H1 (cell line): ENCODE results near the gene RASSF4. TPM values are rescaled to one million over a fixed set of nuclear protein-coding genes. Genes with fewer than 3 reads are reported as not detected.

Experiments used
- CTCF ChIA-PET: fragments of 300-600 bp; sonication (Branson Sonifier 250); formaldehyde crosslinking; loops from one replicate; lab custom pipeline; 2021; ENCODE audit not compliant: partially characterized antibody; lab: Charles Lee
- POLR2A ChIA-PET: fragments of 300-600 bp; sonication (Branson Sonifier 250); formaldehyde crosslinking; loops from one replicate; lab custom pipeline; 2021; ENCODE audit warnings: inconsistent platforms; ENCODE audit not compliant: partially characterized antibody; lab: Charles Lee
- DNase-seq, 2 experiments: peaks; one replicate each; pipeline versions ENCODE4 v3.0.0 to v3.0.0-alpha.2; 2010 to 2022; ENCODE audit warnings: low spot score in 2 of 2, low read depth in 1 of 2, mixed read lengths in 1 of 2
- FAIRE-seq: peaks from 2 replicates; lab custom pipeline; 2011; peaks lifted over from hg19 to GRCh38; lab: Jason Lieb, UNC
- H2AFZ ChIP-seq: 2 replicates; pipeline ENCODE4 v1.8.1; 2012; ENCODE audit warnings: low read length, inconsistent platforms
- H2AK5ac ChIP-seq: 2 replicates; pipeline ENCODE4 v1.6.1; 2013; ENCODE audit warnings: low read depth, low read length
- H2BK120ac ChIP-seq: replicated peaks from 2 replicates; pipeline ENCODE3; 2013; ENCODE audit warnings: low read depth, low read length, inconsistent platforms
- H2BK12ac ChIP-seq: 2 replicates; pipeline ENCODE4 v1.6.1; 2013; ENCODE audit warnings: low read depth, low read length
- H2BK15ac ChIP-seq: 2 replicates; pipeline ENCODE4 v1.6.1; 2013; ENCODE audit warnings: low read length
- H2BK20ac ChIP-seq: 2 replicates; pipeline ENCODE4 v1.6.1; 2013; ENCODE audit warnings: low read length
- H2BK5ac ChIP-seq: 2 replicates; pipeline ENCODE4 v1.6.1; 2013; ENCODE audit warnings: low read depth, low read length
- H3K14ac ChIP-seq: 2 replicates; pipeline ENCODE4 v1.6.1; 2013; ENCODE audit warnings: inconsistent platforms; ENCODE audit not compliant: insufficient read length
- H3K18ac ChIP-seq: 2 replicates; pipeline ENCODE4 v1.6.1; 2013; ENCODE audit warnings: low read length; ENCODE audit errors: extremely low read depth
- H3K23ac ChIP-seq: 2 replicates; pipeline ENCODE4 v1.6.1; 2013; ENCODE audit warnings: inconsistent platforms; ENCODE audit not compliant: insufficient read length
- H3K23me2 ChIP-seq: 2 replicates; pipeline ENCODE4 v1.6.1; 2013; ENCODE audit warnings: low read depth, low read length
- H3K27ac ChIP-seq: 2 replicates; pipeline ENCODE4 v1.6.1; 2011; ENCODE audit warnings: low read depth, low read length, inconsistent platforms
- H3K27me3 ChIP-seq, 4 experiments: replicated peaks in 1 of 4; 1 replicate in 1 of 4; 2 replicates in 3 of 4; pipeline versions ENCODE4 v1.6.1 to v1.8.1; 2011 to 2013; ENCODE audit warnings: low read length in 3 of 4, mild to moderate bottlenecking in 3 of 4, inconsistent platforms in 2 of 4, mixed read lengths in 2 of 4, moderate library complexity in 1 of 4; ENCODE audit not compliant: control insufficient read depth in 3 of 4, insufficient read depth in 3 of 4; ENCODE audit errors: extremely low read depth in 1 of 4
- H3K36me3 ChIP-seq, 4 experiments: 2 replicates each; pipeline versions ENCODE4 v1.6.1 to v1.8.1; 2011 to 2013; ENCODE audit warnings: mild to moderate bottlenecking in 4 of 4, low read length in 3 of 4, moderate library complexity in 2 of 4, control low read depth in 1 of 4, inconsistent platforms in 1 of 4; ENCODE audit not compliant: insufficient read depth in 4 of 4, control insufficient read depth in 2 of 4
- H3K4ac ChIP-seq: replicated peaks from 2 replicates; pipeline ENCODE3; 2013; ENCODE audit warnings: low read length, low read depth, mixed read lengths, inconsistent platforms; ENCODE audit not compliant: insufficient read length
- H3K4me1 ChIP-seq, 4 experiments: replicated peaks in 1 of 4; 1 replicate in 1 of 4; 2 replicates in 3 of 4; pipeline versions ENCODE4 v1.6.1 to v1.8.1; 2011 to 2013; ENCODE audit warnings: low read length in 3 of 4, inconsistent platforms in 2 of 4, mixed read lengths in 1 of 4; ENCODE audit not compliant: insufficient read depth in 4 of 4, control insufficient read depth in 3 of 4
- H3K4me2 ChIP-seq, 2 experiments: 2 replicates each; pipeline versions ENCODE4 v1.6.1 to v1.8.1; 2011 to 2013; ENCODE audit warnings: low read depth in 2 of 2, low read length in 2 of 2, control low read depth in 1 of 2, inconsistent platforms in 1 of 2, mild to moderate bottlenecking in 1 of 2; ENCODE audit not compliant: insufficient read depth in 1 of 2
- H3K4me3 ChIP-seq, 4 experiments: fragments of 200-600, 300-600 bp in 1 of 4; sonication (generic), shearing (Covaris generic), sonication (Bioruptor Twin) in 1 of 4; 2 replicates each; pipeline versions ENCODE4 v1.5.1 to v1.8.1; 2011 to 2016; ENCODE audit warnings: low read length in 4 of 4, low read depth in 3 of 4, control low read depth in 2 of 4, inconsistent platforms in 2 of 4, mild to moderate bottlenecking in 2 of 4, mixed read lengths in 1 of 4, moderate library complexity in 1 of 4; ENCODE audit not compliant: insufficient read depth in 2 of 4; ENCODE audit errors: extremely low read depth in 1 of 4
- H3K56ac ChIP-seq: replicated peaks from 2 replicates; pipeline ENCODE3; 2013; ENCODE audit warnings: low read depth, mild to moderate bottlenecking, mixed read lengths, low read length, inconsistent platforms; ENCODE audit not compliant: insufficient read length
- H3K79me1 ChIP-seq: 2 replicates; pipeline ENCODE4 v1.6.1; 2013; ENCODE audit warnings: low read depth, low read length, control low read depth
- H3K79me2 ChIP-seq, 2 experiments: 2 replicates each; pipeline versions ENCODE4 v1.6.1 to v1.8.1; 2012 to 2013; ENCODE audit warnings: low read length in 2 of 2, mild to moderate bottlenecking in 2 of 2, inconsistent platforms in 1 of 2; ENCODE audit not compliant: insufficient read depth in 2 of 2, control insufficient read depth in 1 of 2
- H3K9ac ChIP-seq, 4 experiments: replicated peaks in 1 of 4; 1 replicate in 1 of 4; 2 replicates in 3 of 4; pipeline versions ENCODE4 v1.6.1 to v1.8.1; 2011 to 2013; ENCODE audit warnings: low read depth in 3 of 4, low read length in 3 of 4, control low read depth in 2 of 4, mild to moderate bottlenecking in 2 of 4, moderate library complexity in 2 of 4, inconsistent platforms in 1 of 4; ENCODE audit errors: extremely low read depth in 1 of 4
- H3K9me3 ChIP-seq, 2 experiments: 2 replicates each; pipeline versions ENCODE4 v1.6.1 to v1.8.1; 2012 to 2013; ENCODE audit warnings: mild to moderate bottlenecking in 2 of 2, moderate library complexity in 2 of 2, control low read depth in 1 of 2, inconsistent platforms in 1 of 2, low read depth in 1 of 2, low read length in 1 of 2, mixed read lengths in 1 of 2; ENCODE audit not compliant: insufficient read depth in 2 of 2
- H4K20me1 ChIP-seq, 2 experiments: replicated peaks in 1 of 2; 2 replicates each; pipeline versions ENCODE3 to v1.8.1; 2011 to 2013; ENCODE audit warnings: inconsistent platforms in 2 of 2, low read length in 2 of 2, mild to moderate bottlenecking in 1 of 2; ENCODE audit not compliant: insufficient read depth in 2 of 2, control insufficient read depth in 1 of 2
- H4K5ac ChIP-seq: 2 replicates; pipeline ENCODE4 v1.6.1; 2013; ENCODE audit warnings: low read length, low read depth, mixed read lengths, inconsistent platforms; ENCODE audit not compliant: insufficient read length
- H4K8ac ChIP-seq: 2 replicates; pipeline ENCODE4 v1.8.0; 2013; ENCODE audit warnings: mild to moderate bottlenecking, moderate library complexity, low read length, inconsistent platforms; ENCODE audit not compliant: insufficient read depth; ENCODE audit errors: extremely low read depth
- H4K91ac ChIP-seq: replicated peaks from 2 replicates; pipeline ENCODE3; 2013; ENCODE audit warnings: low read length, mixed read lengths, inconsistent platforms; ENCODE audit not compliant: insufficient read length
- SIN3A ChIP-seq, 2 experiments: IDR thresholded peaks in 1 of 2; conservative IDR thresholded peaks in 1 of 2; 2 replicates each; pipeline ENCODE4 v1.6.1; 2011 to 2012; ENCODE audit warnings: low read length in 2 of 2, improper control_type of control experiment in 1 of 2, low read depth in 1 of 2, mild to moderate bottlenecking in 1 of 2
- TAF1 ChIP-seq: IDR thresholded peaks from 2 replicates; pipeline ENCODE4 v1.6.1; 2011; ENCODE audit warnings: mild to moderate bottlenecking, low read depth, low read length
- WGBS, 2 experiments: shearing (Covaris generic) in 1 of 2; methylation state at CpG; one replicate each; pipeline versions ENCODE4 v1.1.6 to v1.1.7; 2013 to 2015; ENCODE audit warnings: low lambda C conversion rate in 2 of 2, mixed read lengths in 2 of 2, inconsistent platforms in 1 of 2, low coverage in 1 of 2, missing lambda C conversion rate in 1 of 2; ENCODE audit not compliant: insufficient replicate concordance in 2 of 2, insufficient coverage in 1 of 2, insufficient read length in 1 of 2; ENCODE audit errors: extremely low coverage in 1 of 2, missing lambda C conversion rate in 1 of 2; 5-methylcytosine and 5-hydroxymethylcytosine counted together
- polyA plus RNA-seq, 7 experiments: library from polyadenylated mRNA; depleted of rRNA in 3 of 7; stranded (reverse) in 5 of 7; unstranded in 2 of 7; fragments of >200 nt in 5 of 7; fragments of 200-250 nt in 2 of 7; gene quantifications; 1 replicate in 5 of 7; 2 replicates in 1 of 7; 4 replicates in 1 of 7; pipeline versions ENCODE4 v1.2.1 to v1.2.3, GENCODE V29; 2011 to 2013; ENCODE audit warnings: missing spikeins in 2 of 7, mixed read lengths in 2 of 7
- total RNA-seq: library from RNA; stranded (reverse); fragmentation: NEBNext Ultra II Directional; extraction: Animal tissue kit (Norgen Biotek cat#: 25700); gene quantifications from 2 replicates; pipeline ENCODE4 v1.2.1, GENCODE V29; 2021

The RASSF4 gene
- total and polyA plus RNA-seq, 2 of the 8 experiments (the other 6 are each of a cell fraction or from before 2014, with no cell fraction given), result 14.3 to 14.5 TPM

DNA sequence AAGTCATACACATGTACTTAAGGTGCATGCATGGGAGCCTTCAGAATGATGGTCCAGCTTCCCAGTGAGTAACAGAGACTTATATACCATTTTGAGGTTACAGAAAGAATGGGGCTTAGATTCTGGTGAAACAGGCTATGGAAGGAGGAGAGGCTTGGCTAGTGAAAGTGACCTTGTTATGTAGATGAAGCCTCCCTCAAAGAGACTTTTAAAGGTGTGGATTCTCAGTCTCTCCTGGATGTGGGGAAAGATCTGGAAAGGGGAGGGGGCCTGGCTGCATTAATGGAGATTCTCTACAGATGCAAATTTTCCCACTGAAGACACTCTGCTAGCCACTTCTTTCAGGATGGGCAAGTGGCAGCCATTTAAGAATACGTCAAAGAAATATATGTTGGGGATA is 5.5 kb downstream of the RASSF4 start:
- Histone ChIP-seq H3K18ac (0 out of 2 replicates have a peak overlapping the region, but pooled peaks have one; percentile 76), H2AK5ac (peak overlapping the region; percentile 94; the same call in 1 of the 2 replicates)
- TF ChIP-seq TAF1, result no peak
- no peak for TF ChIP-seq SIN3A (conservative IDR thresholded peaks at IDR 0.05 in 1 of 2, IDR thresholded peaks at IDR 0.05 in 1 of 2; ENCODE audit: low read depth in 1 of 2, low read length in 2 of 2)
- TF ChIP-seq, all 59 proteins: peak for 0

More for the DNA sequence above, 5.5 kb downstream of the RASSF4 start:
- Histone ChIP-seq H3K14ac (no peak overlapping the region), H2AFZ (no peak overlapping the region), H3K23ac (no peak overlapping the region), H2BK120ac (peak overlapping the region; percentile 97), H2BK15ac (no peak overlapping the region), H2BK12ac (0 out of 2 replicates have a peak overlapping the region, but pooled peaks have one; percentile 55), H3K27me3 (peaks cover 0 to 6% (median 3%) of the 10 kb centered on the region in 4 experiments; a peak in 4 of 7 replicates), H3K4ac (no peak overlapping the region), H3K79me1 (peaks cover 5% of the 10 kb centered on the region; the same call in 1 of the 2 replicates), H4K91ac (peak overlapping the region; percentile 82), H2BK20ac (peak overlapping the region; percentile 97; the same call in 1 of the 2 replicates), H2BK5ac (peak overlapping the region; percentile 94; the same call in 1 of the 2 replicates), H3K79me2 (no peaks in the 10 kb centered on the region; a peak in 1 of 4 replicates), H3K4me1 (peaks cover 22 to 46% (median 31%) of the 10 kb centered on the region in 4 experiments), H4K20me1 (peaks cover 0 to 2% of the 10 kb centered on the region in 2 experiments), H4K8ac (no peak overlapping the region), H3K4me2 (peak overlapping the region; percentile 35 to 54; a peak in 3 of 4 replicates), H3K56ac (no peak overlapping the region), H4K5ac (no peak overlapping the region), H3K23me2 (peaks cover 3% of the 10 kb centered on the region; the same call in 1 of the 2 replicates), H3K9ac (no peak overlapping the region), H3K9me3 (no peaks in the 10 kb centered on the region), H3K36me3 (no peaks in the 10 kb centered on the region; a peak in 1 of 8 replicates), H3K4me3 (peak overlapping the region in 1 of 4 experiments; percentile 24; a peak in 1 of 8 replicates), H3K27ac (no peak overlapping the region)
- FAIRE-seq (no peak), DNase-seq (peak in 1 of 2 experiments; percentile 30)
- WGBS, 2 experiments, result 91% methylated on average over 1 of the region's 1 CpG; no CpG with 5 or more reads in 1 of the 2 experiments
- CTCF ChIA-PET, result interaction anchor here (0.9 to 11.2 kb wide), 10 partner anchors 8 to 567 kb away, joined by 3 to 143 read pairs (median 16); partner anchors contain the start of gene DEPP1
- POLR2A ChIA-PET, result interaction anchor here (0.9 to 3.5 kb wide), 10 partner anchors 9 to 35 kb away, joined by 3 to 17 read pairs (median 6); partner anchors contain the start of genes DEPP1 and ZNF22
